ENCODE measurements around the gene SETDB1.
A peak's percentile ranks its signal among the peaks of the same experiment; 100 is the strongest.

SETDB1 gene

DNA sequence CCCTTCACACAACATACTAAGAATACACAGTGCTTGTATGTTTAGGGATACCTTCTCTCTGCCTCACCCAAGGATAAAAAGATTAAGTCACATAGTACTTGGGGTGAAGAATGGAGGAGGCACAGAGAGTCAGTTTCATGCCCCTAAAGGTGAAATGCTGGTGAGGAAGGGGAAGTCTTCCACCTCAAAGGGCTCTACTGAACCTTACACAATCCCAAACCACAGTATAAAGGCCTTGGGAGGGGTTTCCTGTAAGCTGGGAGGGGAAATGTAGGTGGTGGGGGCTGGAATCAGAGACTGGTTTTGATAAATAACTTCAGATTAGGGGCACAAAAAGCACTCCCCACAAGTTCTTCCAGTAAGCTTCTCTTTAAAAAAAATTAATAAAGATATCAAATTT, 77.0 kb downstream of the SETDB1 start:
- no peak for DNase-seq (ENCODE audit: low read depth in 2 of 2)

DNA sequence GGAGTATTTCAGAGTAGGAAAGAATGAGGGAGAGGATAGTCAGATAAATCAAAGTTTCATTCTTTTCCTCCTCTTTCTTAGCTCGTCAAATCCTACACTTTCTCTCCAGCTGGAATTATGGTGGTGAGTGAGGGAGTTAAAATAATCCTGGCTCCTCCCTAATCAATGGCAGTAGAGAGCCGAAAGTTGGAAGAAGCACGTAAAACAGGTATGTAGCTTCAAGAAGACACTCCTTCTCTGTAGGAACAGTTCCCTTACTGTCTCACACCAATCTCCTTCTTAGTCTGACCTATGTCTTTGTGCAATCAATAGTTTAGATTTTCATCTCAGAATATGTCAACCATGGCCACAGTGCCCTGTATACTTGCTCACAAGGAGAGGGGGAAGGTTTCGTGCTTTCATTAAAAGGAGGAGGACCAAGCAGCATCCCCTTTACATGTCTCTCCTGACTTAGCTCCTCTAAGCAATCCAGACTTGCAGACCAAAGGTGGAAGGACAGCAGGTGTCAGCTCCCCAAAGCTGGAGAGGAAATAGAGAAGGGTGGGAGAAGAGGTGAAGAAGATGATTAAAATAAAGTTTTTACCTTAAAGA, 79.7 kb downstream of the SETDB1 start:
- no peak for DNase-seq (ENCODE audit: low read depth in 2 of 2)

DNA sequence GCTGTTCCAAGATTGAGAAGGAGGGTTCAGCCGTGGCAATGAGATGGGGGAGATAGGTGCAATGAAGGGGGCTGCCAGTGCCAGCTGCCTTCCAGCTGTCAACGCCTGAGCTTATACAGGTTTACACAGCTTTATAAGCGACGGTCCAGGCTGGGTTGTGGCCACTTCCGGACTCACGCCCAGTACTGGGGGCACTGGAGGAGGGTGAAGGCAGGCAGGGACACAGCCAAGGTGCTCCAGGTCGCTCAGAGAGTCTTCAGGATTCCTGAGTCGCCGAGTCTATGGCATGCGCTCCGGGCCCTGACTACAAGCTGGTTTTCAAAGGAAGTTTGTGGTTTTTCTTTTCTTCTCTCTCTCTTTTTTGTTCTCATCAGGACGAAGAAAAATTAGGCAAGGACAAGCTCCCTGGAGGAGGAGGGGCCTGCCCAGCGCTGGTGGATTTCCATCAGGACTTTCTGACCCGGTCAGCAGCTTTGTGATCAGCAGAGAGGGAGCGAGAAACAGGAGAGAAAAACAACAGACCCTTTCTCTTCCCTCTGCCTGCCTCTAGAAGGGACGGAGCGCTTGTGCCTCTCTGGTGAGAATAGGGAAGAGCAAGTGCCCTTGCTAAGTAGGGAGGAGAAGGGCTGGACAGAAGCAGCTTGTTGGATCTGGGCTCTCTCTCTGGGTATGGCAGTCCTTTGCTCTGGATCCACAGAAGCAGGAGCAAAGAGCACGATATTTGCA, 80.3 kb downstream of the SETDB1 start, which contains the start of gene MINDY1:
Gene MINDY1 (minus strand): TSS at position 576 of the 726 bp plus-strand sequence. CDS start 4,285 bp downstream, outside the sequence.
- no peak for DNase-seq (ENCODE audit: low read depth in 2 of 2)

DNA sequence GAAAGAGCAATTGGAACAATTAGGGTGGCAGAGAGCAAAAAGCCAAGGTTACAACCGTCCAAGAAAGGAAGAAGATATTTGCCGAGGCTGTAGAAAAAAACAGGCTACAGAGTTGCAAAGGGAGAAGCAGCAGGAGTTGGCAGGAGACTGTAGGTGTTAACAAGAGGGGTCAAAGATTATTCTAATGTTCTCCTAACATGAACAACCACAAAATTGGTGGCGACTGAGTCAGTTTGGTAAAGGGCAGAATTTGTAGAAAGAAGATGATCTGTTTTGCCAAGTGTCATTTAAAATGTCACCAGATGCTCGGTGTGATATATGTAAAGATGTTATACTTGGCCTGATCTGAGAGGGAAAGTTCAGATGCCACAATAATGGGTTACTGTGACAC, 81.7 kb downstream of the SETDB1 start:
- DNase-seq (ENCODE audit: low read depth in 2 of 2), result no peak

DNA sequence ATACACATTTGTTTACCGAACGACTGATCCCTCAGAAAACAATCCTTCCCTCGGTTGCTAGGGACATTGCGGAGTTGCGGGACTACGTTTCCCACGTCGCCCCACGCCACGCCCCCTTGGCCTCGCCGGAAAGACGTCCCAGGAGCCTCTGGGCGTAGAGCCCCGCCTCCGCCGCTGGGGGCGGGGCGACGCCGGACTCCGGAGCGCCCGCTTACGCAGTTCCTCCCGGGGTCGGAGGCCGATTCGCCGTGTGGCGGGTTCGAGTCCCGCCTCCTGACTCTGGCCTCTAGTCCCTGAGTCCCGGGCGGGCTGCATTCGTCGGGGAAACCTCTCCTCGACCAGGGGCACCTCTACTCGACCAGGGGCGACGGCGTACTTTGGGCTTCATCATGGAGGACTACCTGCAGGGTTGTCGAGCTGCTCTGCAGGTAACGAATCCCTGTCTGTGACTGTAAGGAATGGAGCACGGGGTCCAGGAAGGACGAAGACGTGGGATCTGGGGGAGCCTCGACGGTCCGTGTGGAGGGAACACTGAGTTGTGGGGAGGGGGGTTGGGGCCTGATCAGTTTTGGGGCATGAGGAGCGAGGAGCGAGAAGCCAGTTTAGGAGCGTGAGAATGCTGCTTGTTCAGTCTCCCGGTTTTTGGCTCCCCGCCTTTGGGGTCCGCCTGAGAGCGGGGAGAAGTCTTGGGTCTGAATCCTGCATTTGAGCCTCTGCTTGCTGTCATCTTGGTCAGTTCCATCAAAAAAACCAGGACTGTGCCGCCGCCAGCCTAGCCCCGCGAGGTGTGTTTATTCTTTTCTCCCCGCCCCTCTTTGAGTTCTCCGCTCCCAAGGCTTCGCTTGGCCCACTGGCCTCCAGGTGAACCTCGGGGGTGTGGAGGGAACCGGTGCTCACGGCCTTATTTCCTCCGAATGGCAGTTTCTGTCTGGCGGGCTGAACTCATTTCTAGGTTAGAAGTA, 82.4 kb downstream of the SETDB1 start, which contains the start of gene PRUNE1:
Gene PRUNE1 (plus strand): TSS at position 206 of the 962 bp plus-strand sequence. CDS start 184 bp downstream, at position 390.
- DNase-seq (ENCODE audit: low read depth in 2 of 2), result peak; percentile 94 to 96

DNA sequence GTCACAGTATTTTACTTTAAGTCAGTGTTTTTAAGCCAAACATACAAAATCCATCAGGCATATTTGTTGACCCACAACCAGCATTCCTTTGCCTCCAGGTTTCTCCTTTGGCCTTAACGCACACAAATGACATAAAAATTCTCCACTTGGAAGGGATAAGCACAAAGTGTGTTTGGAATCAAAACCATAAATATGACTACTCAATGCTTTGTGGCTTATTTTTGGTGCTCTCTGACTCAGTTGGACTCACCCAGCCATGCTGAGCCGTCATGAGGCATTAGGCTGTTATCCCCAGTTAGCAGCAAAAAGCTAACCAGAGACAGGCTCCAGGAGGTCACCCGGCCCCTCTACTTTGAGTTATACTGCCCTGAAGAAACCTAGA, 83.0 kb downstream of the SETDB1 start:
- no peak for DNase-seq (ENCODE audit: low read depth in 2 of 2)

DNA sequence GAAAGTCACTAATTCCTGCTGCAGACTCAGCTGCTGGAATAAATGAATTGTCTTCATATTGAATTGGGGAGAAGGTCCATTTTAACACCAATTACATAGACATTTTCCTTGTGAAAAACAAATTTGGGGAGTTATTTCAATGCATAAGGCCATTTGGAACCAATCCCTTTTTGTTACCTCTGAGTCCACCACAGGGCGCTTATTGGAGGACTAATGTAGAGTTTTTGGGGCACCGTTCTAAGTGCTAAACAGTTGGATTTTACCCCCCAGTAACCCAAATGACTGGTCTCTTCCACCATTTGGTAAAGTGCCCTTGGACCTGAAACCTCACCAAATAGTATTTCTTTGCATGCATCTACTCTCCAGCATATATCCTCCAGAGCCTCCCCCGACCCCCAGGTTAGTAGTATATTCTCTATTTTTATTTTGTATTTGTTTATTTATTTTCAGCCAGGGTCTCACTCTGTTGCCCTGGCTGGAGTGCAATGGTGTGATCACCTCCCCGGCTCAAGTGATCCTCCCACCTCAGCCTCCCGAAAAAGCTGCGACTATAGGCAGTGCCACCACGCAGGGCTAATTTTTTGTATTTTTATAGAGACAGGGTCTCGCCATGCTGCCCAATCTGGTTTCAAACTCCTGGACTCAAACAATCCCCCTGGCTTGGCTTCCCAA, 83.6 kb downstream of the SETDB1 start:
- DNase-seq (ENCODE audit: low read depth in 2 of 2), result no peak

DNA sequence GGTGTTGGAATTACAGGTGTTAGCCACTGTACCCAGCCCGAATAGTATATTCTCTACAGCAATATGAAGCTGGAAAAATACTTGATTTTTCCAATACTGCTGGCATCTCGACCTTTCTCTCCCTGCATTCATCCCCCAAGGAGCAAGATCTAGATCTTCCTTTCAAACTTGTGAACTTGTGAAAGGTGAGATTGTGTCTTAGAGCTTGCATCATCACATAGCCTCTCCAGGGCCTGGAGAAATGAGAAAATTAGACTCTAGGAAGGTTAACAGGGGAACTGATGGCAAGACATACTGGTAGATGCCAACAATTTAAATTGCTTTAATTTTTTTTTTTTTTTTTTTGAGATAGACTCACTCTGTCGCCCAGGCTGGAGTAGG, 84.2 kb downstream of the SETDB1 start:
- no peak for DNase-seq (ENCODE audit: low read depth in 2 of 2)

DNA sequence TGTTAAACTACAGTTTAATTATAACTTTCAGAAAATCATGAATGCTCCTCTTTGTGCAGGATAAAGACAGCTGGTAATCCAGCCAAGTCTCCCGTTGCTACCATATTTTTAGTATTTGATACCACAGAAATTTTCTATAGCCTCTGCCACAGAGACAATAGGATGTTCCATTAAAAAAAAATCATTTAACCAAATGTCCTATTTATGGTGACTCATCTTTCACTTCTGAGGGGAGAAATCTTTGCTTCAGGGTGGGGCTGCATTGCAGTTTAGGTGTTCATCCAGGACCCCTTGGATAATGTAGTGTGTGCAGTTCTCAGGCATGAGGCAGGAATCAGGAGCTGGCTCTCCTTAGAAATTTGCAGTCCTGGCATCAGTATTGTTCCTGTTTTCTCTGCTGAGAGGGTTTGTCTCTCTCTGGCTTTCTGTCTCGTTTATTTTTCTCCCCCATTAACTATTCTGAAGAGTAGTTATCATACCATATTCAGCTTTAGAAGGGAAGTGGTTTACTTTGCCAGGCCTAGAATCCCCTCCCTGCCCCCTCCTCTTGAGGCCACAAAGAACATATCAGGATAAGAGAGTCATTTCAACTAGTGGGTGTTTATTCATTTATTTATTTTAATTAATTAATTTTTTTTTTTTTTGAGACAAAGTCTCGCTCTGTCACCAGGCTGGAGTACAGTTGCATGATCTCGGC, 85.1 kb downstream of the SETDB1 start:
- no peak for DNase-seq (ENCODE audit: low read depth in 2 of 2)

DNA sequence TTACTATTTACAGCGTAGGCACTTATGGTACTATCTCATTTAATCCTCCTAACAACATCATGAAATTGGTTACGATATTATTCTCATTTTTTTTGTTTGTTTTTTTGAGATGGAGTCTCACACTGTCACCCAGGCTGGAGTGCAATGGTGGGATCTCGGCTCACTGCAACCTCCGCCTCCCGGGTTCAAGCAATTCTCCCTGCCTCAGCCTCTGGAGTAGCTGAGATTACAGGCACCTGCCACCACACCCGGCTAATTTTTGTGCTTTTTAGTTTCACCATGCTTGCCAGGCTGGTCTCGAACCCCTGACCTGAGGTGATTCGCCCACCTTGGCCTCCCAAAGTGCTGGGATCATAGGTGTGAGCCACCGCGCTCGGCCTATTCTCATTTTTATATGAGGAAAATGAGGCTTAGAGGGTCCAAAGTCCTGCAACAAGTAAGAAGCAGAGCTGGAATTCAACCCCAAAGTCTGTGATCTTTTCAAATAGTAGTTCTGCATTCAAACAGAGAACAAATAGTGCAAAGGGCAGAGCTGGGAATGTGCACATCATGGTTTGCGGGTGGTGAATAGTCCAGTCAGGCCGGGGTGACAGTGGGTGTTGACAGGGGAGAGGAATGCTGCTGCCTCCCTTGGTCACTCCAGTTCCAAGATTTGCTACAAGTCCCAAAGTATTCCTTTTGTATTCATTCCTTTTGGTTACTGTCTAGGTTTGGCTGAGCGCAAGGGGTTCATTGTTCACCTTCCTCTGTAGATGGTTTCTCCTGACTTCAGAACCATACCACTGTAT, 86.7 kb downstream of the SETDB1 start:
- no peak for DNase-seq (ENCODE audit: low read depth in 2 of 2)

DNA sequence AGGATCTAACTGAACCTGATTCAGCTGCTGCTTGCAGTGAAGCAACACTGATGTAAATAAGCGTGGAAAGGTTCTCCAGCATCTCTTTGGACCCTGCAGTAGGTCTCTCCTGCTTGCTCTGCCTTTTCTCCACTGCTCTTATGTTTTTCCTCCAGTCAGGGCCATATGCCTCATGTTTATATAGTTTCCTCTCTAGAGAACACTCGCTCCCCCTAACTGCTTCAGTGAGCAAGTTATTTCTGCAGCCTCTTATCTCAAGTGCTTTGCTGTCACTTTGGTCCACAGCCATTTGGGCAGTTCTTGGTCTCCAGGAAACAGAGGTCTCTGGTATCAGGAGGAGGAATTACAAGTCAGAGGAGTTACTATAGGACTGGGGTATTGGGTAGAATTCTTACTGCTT, 87.4 kb downstream of the SETDB1 start:
- no peak for DNase-seq (ENCODE audit: low read depth in 2 of 2)
